Measurements from ENCODE around the gene HDGFL2.
A peak's percentile ranks its signal among the peaks of the same experiment; 100 is the strongest.

GRCh38 chr19:4539693-4540581 lies 67.8 kb downstream of the HDGFL2 start, which contains the start of gene LRG1:
- peak; percentile 91 to 99 (median 99) for TF ChIP-seq POLR2A (IDR thresholded peaks at IDR 0.05)
- TF ChIP-seq CTCF (IDR thresholded peaks at IDR 0.05): no peak
